Stimulated activated CD4-positive, alpha-beta T cell treated with anti-CD3 and anti-CD28 coated beads, Interleukin-1b, Interleukin-23, amount 100 ng/mL, for 24 hours (primary cell): ENCODE results near the gene CCDC88C.
"Not testable (repeated sequence)": the region's sequence is repeated elsewhere in the genome, so short reads cannot be mapped to it uniquely, and the experiment has no call there.

Experiments
- DNase-seq, 4 experiments: peaks; one replicate each; pipeline ENCODE4 v3.0.0-alpha.2; 2020; ENCODE audit warnings: low read depth in 4 of 4, low spot score in 1 of 4

Gene CCDC88C

GRCh38 chr14:91232052-91232451 lies 185.6 kb downstream of the CCDC88C start:
- DNase-seq = no peak

- no peak for DNase-seq
Measured at GRCh38 chr14:91231446-91231845, 186.2 kb downstream of the CCDC88C start.

- no peak for DNase-seq
Measured at GRCh38 chr14:91230397-91231035, 187.1 kb downstream of the CCDC88C start.

GRCh38 chr14:91229743-91230200 lies 187.8 kb downstream of the CCDC88C start:
- no peak for DNase-seq

- DNase-seq = no peak
Measured at GRCh38 chr14:91229005-91229382, 188.6 kb downstream of the CCDC88C start.

GRCh38 chr14:91228112-91229004 lies 189.3 kb downstream of the CCDC88C start:
- DNase-seq = peak in 3 of 4 experiments; percentile 60 to 87 (median 82)

GRCh38 chr14:91227183-91227628 lies 190.4 kb downstream of the CCDC88C start:
- DNase-seq = no peak

GRCh38 chr14:91226360-91226759 lies 191.3 kb downstream of the CCDC88C start:
- not testable (repeated sequence) for DNase-seq

GRCh38 chr14:91225025-91225424 lies 192.6 kb downstream of the CCDC88C start:
- no peak for DNase-seq

GRCh38 chr14:91223028-91223783 lies 194.4 kb downstream of the CCDC88C start:
- DNase-seq = no peak
